H1 (cell line): Measurements from ENCODE around the gene UBE2O. TPM values are rescaled to one million over a fixed set of nuclear protein-coding genes. Genes with fewer than 3 reads are reported as not detected.

ENCODE experiments used
- CBX5 ChIP-seq: fragments of 300-800, 300-1000 bp; sonication (generic); IDR thresholded peaks from 2 replicates; pipeline ENCODE4 v1.7.1; 2016; ENCODE audit warnings: antibody characterized with exemption, low read length, low read depth
- CTCF ChIP-seq, 3 experiments: IDR thresholded peaks; 1 replicate in 2 of 3; 2 replicates in 1 of 3; pipeline versions ENCODE4 v1.5.1 to v1.6.1; 2011; ENCODE audit warnings: low read length in 3 of 3, mild to moderate bottlenecking in 3 of 3, inconsistent platforms in 2 of 3, low read depth in 1 of 3, moderate library complexity in 1 of 3; ENCODE audit not compliant: insufficient read depth in 1 of 3; ENCODE audit errors: control extremely low read depth in 1 of 3
- SIN3A ChIP-seq, 2 experiments: IDR thresholded peaks in 1 of 2; conservative IDR thresholded peaks in 1 of 2; 2 replicates each; pipeline ENCODE4 v1.6.1; 2011 to 2012; ENCODE audit warnings: low read length in 2 of 2, improper control_type of control experiment in 1 of 2, low read depth in 1 of 2, mild to moderate bottlenecking in 1 of 2
- SP2 ChIP-seq: IDR thresholded peaks from 2 replicates; pipeline ENCODE4 v1.6.1; 2012; ENCODE audit warnings: mild to moderate bottlenecking, low read length, inconsistent platforms
- SP4 ChIP-seq: IDR thresholded peaks from 2 replicates; pipeline ENCODE4 v1.6.1; 2012; ENCODE audit warnings: low read length, inconsistent platforms
- TEAD4 ChIP-seq: IDR thresholded peaks from 2 replicates; pipeline ENCODE4 v1.6.1; 2012; ENCODE audit warnings: low read depth, low read length, inconsistent platforms, mixed read lengths
- ZNF274 ChIP-seq: IDR thresholded peaks from 2 replicates; pipeline ENCODE4 v1.7.0; 2012; ENCODE audit warnings: low read length, borderline replicate concordance; ENCODE audit errors: extremely low read depth
- polyA plus RNA-seq, 7 experiments: library from polyadenylated mRNA; depleted of rRNA in 3 of 7; stranded (reverse) in 5 of 7; unstranded in 2 of 7; fragments of >200 nt in 5 of 7; fragments of 200-250 nt in 2 of 7; gene quantifications; 1 replicate in 5 of 7; 2 replicates in 1 of 7; 4 replicates in 1 of 7; pipeline versions ENCODE4 v1.2.1 to v1.2.3, GENCODE V29; 2011 to 2013; ENCODE audit warnings: missing spikeins in 2 of 7, mixed read lengths in 2 of 7
- total RNA-seq: library from RNA; stranded (reverse); fragmentation: NEBNext Ultra II Directional; extraction: Animal tissue kit (Norgen Biotek cat#: 25700); gene quantifications from 2 replicates; pipeline ENCODE4 v1.2.1, GENCODE V29; 2021

The UBE2O gene
- total and polyA plus RNA-seq, 2 of the 8 experiments (the other 6 are each of a cell fraction or from before 2014, with no cell fraction given): 24.4 to 63.0 TPM

- peak in 1 of 2 experiments; percentile 64; a peak in 1 of 4 replicates for TF ChIP-seq SIN3A (conservative IDR thresholded peaks at IDR 0.05 in 1 of 2, IDR thresholded peaks at IDR 0.05 in 1 of 2; ENCODE audit: low read depth in 1 of 2, low read length in 2 of 2)
- no peak for TF ChIP-seq TEAD4
- peak; percentile 20 to 33 (median 24) for TF ChIP-seq CTCF (IDR thresholded peaks at IDR 0.05; ENCODE audit: control extremely low read depth in 1 of 3, insufficient read depth in 1 of 3, low read depth in 1 of 3, low read length in 3 of 3)
- no peak for TF ChIP-seq SP4
- no peak for TF ChIP-seq CBX5
- TF ChIP-seq SP2: no peak
- TF ChIP-seq ZNF274: no peak
These were observed 63.7 kb downstream of the UBE2O start (continued) for GRCh38 chr17:76388966-76389888.
